MCF 10A (cell line): ENCODE measurements around the gene EPN3. TPM values are rescaled to one million over a fixed set of nuclear protein-coding genes. Genes with fewer than 3 reads are reported as not detected.

Experiments
- BruUV-seq: library from RNA; stranded (reverse); fragments of 400-500 nt; replicated peaks from 2 replicates; lab custom pipeline; 2021; lab: Mats Ljungman, UMichigan
- CTCF ChIA-PET: fragments of 300-600 bp; sonication (Branson Sonifier 250); formaldehyde crosslinking; extraction: SDS; loops from one replicate; lab custom pipeline; 2021; ENCODE audit warnings: antibody characterized with exemption, inconsistent platforms; lab: Yijun Ruan, JAX
- POLR2A ChIA-PET: fragments of 300-600, 350-650 bp; sonication (Branson Sonifier 250); formaldehyde crosslinking; extraction: SDS; loops from one replicate; lab custom pipeline; 2020; ENCODE audit warnings: antibody characterized with exemption, inconsistent platforms; lab: Yijun Ruan, JAX
- DNase-seq: peaks from one replicate; pipeline ENCODE4 v3.0.0-alpha.2; 2018; ENCODE audit not compliant: unreplicated experiment
- H3K27ac Mint-ChIP-seq: one replicate; pipeline ENCODE4 v1.8.0; 2022; ENCODE audit warnings: mild to moderate bottlenecking, low read depth, mixed read lengths; ENCODE audit not compliant: unreplicated experiment
- H3K27me3 Mint-ChIP-seq: one replicate; pipeline ENCODE4 v1.8.0; 2022; ENCODE audit warnings: mixed read lengths; ENCODE audit not compliant: insufficient read depth, unreplicated experiment
- H3K36me3 Mint-ChIP-seq: one replicate; pipeline ENCODE4 v1.8.0; 2022; ENCODE audit warnings: mild to moderate bottlenecking, moderate library complexity, mixed read lengths; ENCODE audit not compliant: insufficient read depth, unreplicated experiment
- H3K4me1 Mint-ChIP-seq: one replicate; pipeline ENCODE4 v1.8.0; 2022; ENCODE audit warnings: mixed read lengths; ENCODE audit not compliant: insufficient read depth, unreplicated experiment
- H3K4me3 Mint-ChIP-seq: one replicate; pipeline ENCODE4 v1.8.0; 2022; ENCODE audit warnings: mild to moderate bottlenecking, moderate library complexity, mixed read lengths; ENCODE audit not compliant: unreplicated experiment
- H3K9me3 Mint-ChIP-seq: one replicate; pipeline ENCODE4 v1.8.0; 2022; ENCODE audit warnings: mixed read lengths; ENCODE audit not compliant: unreplicated experiment
- CTCF ChIP-seq: fragments of 200-600 bp; IDR thresholded peaks from one replicate; pipeline ENCODE4 v1.8.0; 2022; ENCODE audit warnings: antibody characterized with exemption, mild to moderate bottlenecking; ENCODE audit not compliant: unreplicated experiment
- intact Hi-C: fragments of 100-400 bp; cut with micrococcal nuclease; formaldehyde crosslinking; loops from 2 replicates; pipeline ENCODE4 v1.14.1; 2022
- total RNA-seq: library from RNA; stranded (reverse); gene quantifications from 2 replicates; pipeline ENCODE4 v1.2.3, GENCODE V29; 2022

Gene EPN3
- total RNA-seq, 1 experiment from 2014 or later: 4.4 TPM

- H3K9me3 Mint-ChIP-seq: no peaks in the 10 kb centered on the region
- no peak overlapping the region for H3K27ac Mint-ChIP-seq
- ChIA-PET CTCF (interaction anchor here (0.5 to 1.7 kb wide), 7 partner anchors 11 to 182 kb away, joined by 3 to 7 read pairs (median 4); no protein-coding TSS in a partner anchor), POLR2A (interaction anchor here (1.0 to 2.5 kb wide), 3 partner anchors 9 to 19 kb away, joined by 3 to 12 read pairs (median 4); no protein-coding TSS in a partner anchor)
- BruUV-seq: no TSS peak
- intact Hi-C loops: no loop called here
- no peaks in the 10 kb centered on the region for H3K36me3 Mint-ChIP-seq
- no peak overlapping the region for H3K4me3 Mint-ChIP-seq
- TF ChIP-seq CTCF: no peak
- peak; percentile 36 for DNase-seq
- no peaks in the 10 kb centered on the region for H3K27me3 Mint-ChIP-seq
- no peaks in the 10 kb centered on the region for H3K4me1 Mint-ChIP-seq
Observed at GRCh38 chr17:50498021-50498874, 34.3 kb upstream of the EPN3 start.

GRCh38 chr17:50499270-50499669, 33.3 kb upstream of the EPN3 start:
- TF ChIP-seq CTCF: no peak
- ChIA-PET CTCF (interaction anchor here (0.7 to 1.7 kb wide), 3 partner anchors 15 to 181 kb away, joined by 3 to 7 read pairs (median 4); no protein-coding TSS in a partner anchor), POLR2A (interaction anchor here (2.5 kb wide), 1 partner anchor 12 kb away, joined by 12 read pairs; no protein-coding TSS in a partner anchor)
- Mint-ChIP-seq H3K4me1 (peaks cover 7% of the 10 kb centered on the region), H3K4me3 (no peak overlapping the region), H3K36me3 (no peaks in the 10 kb centered on the region), H3K27ac (no peak overlapping the region), H3K27me3 (no peaks in the 10 kb centered on the region), H3K9me3 (no peaks in the 10 kb centered on the region)
- intact Hi-C loops: no loop called here
- no peak for DNase-seq
- no TSS peak for BruUV-seq

- no peaks in the 10 kb centered on the region for H3K27me3 Mint-ChIP-seq
- no peak overlapping the region for H3K27ac Mint-ChIP-seq
- H3K4me3 Mint-ChIP-seq: no peak overlapping the region
- no peak for DNase-seq
- no peaks in the 10 kb centered on the region for H3K9me3 Mint-ChIP-seq
- H3K4me1 Mint-ChIP-seq: peaks cover 10% of the 10 kb centered on the region
- no peak for TF ChIP-seq CTCF
- intact Hi-C loops: no loop called here
- POLR2A ChIA-PET: no interaction called here
- H3K36me3 Mint-ChIP-seq: peaks cover 4% of the 10 kb centered on the region
- CTCF ChIA-PET: interaction anchor here (0.6 to 5.9 kb wide), 2 partner anchors 17 to 166 kb away, joined by 3 to 68 read pairs; no protein-coding TSS in a partner anchor
- BruUV-seq: no TSS peak
Observed at GRCh38 chr17:50499721-50500120, 32.8 kb upstream of the EPN3 start.

GRCh38 chr17:50501054-50501453, 31.5 kb upstream of the EPN3 start:
- CTCF ChIA-PET: interaction anchor here (0.6 to 5.9 kb wide), 16 partner anchors 8 to 584 kb away, joined by 3 to 68 read pairs (median 4); no protein-coding TSS in a partner anchor
- POLR2A ChIA-PET: interaction anchor here (0.5 to 3.0 kb wide), 5 partner anchors 10 to 41 kb away, joined by 3 to 21 read pairs (median 4); no protein-coding TSS in a partner anchor
- BruUV-seq: no TSS peak

More at GRCh38 chr17:50501054-50501453, 31.5 kb upstream of the EPN3 start:
- intact Hi-C loops: loop anchor here (1.0 kb wide), 1 partner anchor 19 kb away; no protein-coding TSS in a partner anchor
- Mint-ChIP-seq H3K27ac (no peak overlapping the region), H3K4me3 (no peak overlapping the region), H3K36me3 (peaks cover 6% of the 10 kb centered on the region), H3K27me3 (no peaks in the 10 kb centered on the region), H3K4me1 (peaks cover 11% of the 10 kb centered on the region), H3K9me3 (no peaks in the 10 kb centered on the region)
- TF ChIP-seq CTCF: peak; percentile 31
- peak; percentile 59 for DNase-seq
